ENCODE data around the gene MEGF6.

DNA sequence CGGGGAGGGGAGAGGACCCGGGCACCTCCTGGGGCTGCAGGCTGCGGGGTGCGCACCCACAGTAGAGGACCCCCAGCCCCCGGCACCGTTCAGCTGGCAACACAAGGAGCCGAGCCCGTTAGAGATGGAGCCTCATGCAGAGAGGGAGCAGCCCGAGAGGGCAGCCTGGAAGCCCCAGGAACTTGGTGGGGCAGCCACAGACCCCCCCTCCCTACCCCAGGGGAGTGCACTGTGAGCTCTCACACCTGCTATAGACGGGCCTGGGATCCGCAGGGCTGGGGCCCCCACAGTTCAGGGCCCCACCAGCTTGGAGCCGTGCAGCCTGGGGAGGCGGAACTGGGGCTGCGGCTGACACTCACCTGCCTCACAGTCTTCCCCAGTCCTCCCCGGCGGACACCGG is 109.9 kb downstream of the MEGF6 start:
- TF ChIP-seq, protein P1, sequence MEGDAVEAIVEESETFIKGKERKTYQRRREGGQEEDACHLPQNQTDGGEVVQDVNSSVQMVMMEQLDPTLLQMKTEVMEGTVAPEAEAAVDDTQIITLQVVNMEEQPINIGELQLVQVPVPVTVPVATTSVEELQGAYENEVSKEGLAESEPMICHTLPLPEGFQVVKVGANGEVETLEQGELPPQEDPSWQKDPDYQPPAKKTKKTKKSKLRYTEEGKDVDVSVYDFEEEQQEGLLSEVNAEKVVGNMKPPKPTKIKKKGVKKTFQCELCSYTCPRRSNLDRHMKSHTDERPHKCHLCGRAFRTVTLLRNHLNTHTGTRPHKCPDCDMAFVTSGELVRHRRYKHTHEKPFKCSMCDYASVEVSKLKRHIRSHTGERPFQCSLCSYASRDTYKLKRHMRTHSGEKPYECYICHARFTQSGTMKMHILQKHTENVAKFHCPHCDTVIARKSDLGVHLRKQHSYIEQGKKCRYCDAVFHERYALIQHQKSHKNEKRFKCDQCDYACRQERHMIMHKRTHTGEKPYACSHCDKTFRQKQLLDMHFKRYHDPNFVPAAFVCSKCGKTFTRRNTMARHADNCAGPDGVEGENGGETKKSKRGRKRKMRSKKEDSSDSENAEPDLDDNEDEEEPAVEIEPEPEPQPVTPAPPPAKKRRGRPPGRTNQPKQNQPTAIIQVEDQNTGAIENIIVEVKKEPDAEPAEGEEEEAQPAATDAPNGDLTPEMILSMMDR (IDR thresholded peaks at IDR 0.05; ENCODE audit: control extremely low read depth in 1 of 3, insufficient read depth in 1 of 3, low read depth in 1 of 3, low read length in 3 of 3), result no peak
- no peak for TF ChIP-seq RFX5 (IDR thresholded peaks at IDR 0.05; ENCODE audit: borderline replicate concordance, low read depth, low read length)
- no peak for TF ChIP-seq JUN (IDR thresholded peaks at IDR 0.05; ENCODE audit: low read depth, low read length)
- no peak for TF ChIP-seq TCF12 (IDR thresholded peaks at IDR 0.05; ENCODE audit: low read depth, low read length)

Measured in H1 (cell line).